K562 (cell line): ENCODE data around the gene HSPH1. TPM values are rescaled to one million over a fixed set of nuclear protein-coding genes. Genes with fewer than 3 reads are reported as not detected.

Source experiments
- ATF1 ChIP-seq, 2 experiments: fragments of 450-650 bp in 1 of 2; IDR thresholded peaks; 2 replicates each; pipeline ENCODE4 v1.6.1; 2016; ENCODE audit warnings: missing compliant biosample characterization in 1 of 2, missing genetic modification characterization in 1 of 2
- CREB1 ChIP-seq, 2 experiments: sonication (generic) in 1 of 2; formaldehyde crosslinking in 1 of 2; IDR thresholded peaks; 2 replicates each; pipeline versions ENCODE4 v1.6.1 to v1.8.0; 2012 to 2022; ENCODE audit warnings: inconsistent platforms in 1 of 2, mild to moderate bottlenecking in 1 of 2, missing genetic modification reagents in 1 of 2, moderate library complexity in 1 of 2
- CXXC5 ChIP-seq: fragments of 250-450 bp; sonication (Bioruptor Pico); IDR thresholded peaks from 2 replicates; pipeline ENCODE4 v1.8.0; 2022; ENCODE audit warnings: inconsistent platforms, mild to moderate bottlenecking, moderate library complexity
- DMBX1 ChIP-seq: fragments of 250-450 bp; sonication (Bioruptor Pico); IDR thresholded peaks from 2 replicates; pipeline ENCODE4 v1.8.0; 2022; ENCODE audit warnings: inconsistent platforms, mild to moderate bottlenecking, moderate library complexity, borderline replicate concordance
- E2F8 ChIP-seq: fragments of 450-650 bp; IDR thresholded peaks from 2 replicates; pipeline ENCODE4 v1.7.1; 2018; ENCODE audit warnings: mild to moderate bottlenecking, low read depth; ENCODE audit not compliant: partially characterized antibody
- HCFC1 ChIP-seq: IDR thresholded peaks from 2 replicates; pipeline ENCODE4 v1.6.1; 2012; ENCODE audit warnings: low read depth, low read length, improper control_type of control experiment
- JUNB ChIP-seq: fragments of 450-650 bp; formaldehyde crosslinking; conservative IDR thresholded peaks from 2 replicates; pipeline ENCODE4 v1.4.0; 2020; ENCODE audit warnings: mild to moderate bottlenecking
- KLF16 ChIP-seq: IDR thresholded peaks from 2 replicates; pipeline ENCODE4 v1.6.1; 2016; ENCODE audit warnings: antibody characterized with exemption
- L3MBTL2 ChIP-seq: fragments of 450-650 bp; IDR thresholded peaks from 2 replicates; pipeline ENCODE4 v1.6.1; 2016; ENCODE audit warnings: mild to moderate bottlenecking, moderate library complexity
- PYGO2 ChIP-seq: fragments of 450-650 bp; IDR thresholded peaks from 2 replicates; pipeline ENCODE4 v1.6.1; 2016; ENCODE audit warnings: mild to moderate bottlenecking, missing genetic modification characterization, moderate library complexity, missing compliant biosample characterization
- SRSF9 ChIP-seq: fragments of 200-400 bp; formaldehyde crosslinking; IDR thresholded peaks from 2 replicates; pipeline ENCODE4 v1.6.1; 2017; ENCODE audit warnings: low read depth, low read length, borderline replicate concordance
- TAL1 ChIP-seq: fragments of 450-650 bp; IDR thresholded peaks from 2 replicates; pipeline ENCODE4 v1.6.1; 2016; ENCODE audit warnings: mild to moderate bottlenecking
- TBP ChIP-seq: optimal IDR thresholded peaks from 2 replicates; pipeline ENCODE3; 2011; ENCODE audit warnings: low read depth, low read length, improper control_type of control experiment
- TEAD1 ChIP-seq, 2 experiments: fragments of 450-650 bp in 1 of 2; sonication (generic) in 1 of 2; formaldehyde crosslinking; IDR thresholded peaks; 2 replicates each; pipeline versions ENCODE4 v1.4.0 to v1.8.0; 2020 to 2022; ENCODE audit warnings: mild to moderate bottlenecking in 2 of 2, missing genetic modification reagents in 1 of 2
- XRCC5 ChIP-seq: fragments of 200-400 bp; formaldehyde crosslinking; IDR thresholded peaks from 2 replicates; pipeline ENCODE4 v1.6.1; 2017; ENCODE audit warnings: low read depth, mild to moderate bottlenecking, low read length
- YY1 ChIP-seq, 3 experiments: IDR thresholded peaks; 2 replicates each; pipeline ENCODE4 v1.6.1; 2011; ENCODE audit warnings: low read length in 2 of 3, mild to moderate bottlenecking in 2 of 3, moderate library complexity in 2 of 3, borderline replicate concordance in 1 of 3, control low read depth in 1 of 3, low read depth in 1 of 3; ENCODE audit not compliant: insufficient read depth in 3 of 3, insufficient replicate concordance in 2 of 3, control insufficient read depth in 1 of 3, insufficient read length in 1 of 3; ENCODE audit errors: extremely low read depth in 1 of 3
- polyA plus RNA-seq, 8 experiments: library from polyadenylated mRNA; depleted of rRNA in 4 of 8; stranded (reverse) in 5 of 8; unstranded in 3 of 8; fragments of >200 nt; fragmentation: Nextera tagmentation in 2 of 8; fragmentation: Illumina TruSeq in 1 of 8; extraction: Ambion mirVana in 2 of 8; extraction: Trizol in 1 of 8; gene quantifications; 2 replicates each; pipeline versions ENCODE4 v1.2.1 to v1.2.3, GENCODE V29; 2011 to 2014; ENCODE audit warnings: inconsistent platforms in 1 of 8, missing spikeins in 1 of 8
- total RNA-seq, 7 experiments: library from RNA; depleted of rRNA in 6 of 7; stranded (reverse); fragments of >200 nt in 6 of 7; fragmentation: Illumina TruSeq in 2 of 7; extraction: Trizol in 2 of 7; gene quantifications; 2 replicates each; pipeline versions ENCODE4 v1.2.1 to v1.2.3, GENCODE V29; 2011 to 2021; ENCODE audit warnings: low replicate concordance in 1 of 7
- TF ChIP-seq, protein P1 (sequence below), 2 experiments: IDR thresholded peaks in 1 of 2; conservative IDR thresholded peaks in 1 of 2; 2 replicates each; pipeline ENCODE4 v1.6.1; 2016; ENCODE audit warnings: low read depth in 2 of 2, mild to moderate bottlenecking in 1 of 2, missing compliant biosample characterization in 1 of 2, missing genetic modification characterization in 1 of 2, moderate library complexity in 1 of 2
- TF ChIP-seq, protein P2 (sequence below): sonication (generic); formaldehyde crosslinking; IDR thresholded peaks from 2 replicates; pipeline ENCODE4 v1.8.1; 2023; ENCODE audit warnings: mild to moderate bottlenecking, missing genetic modification reagents

Gene HSPH1
- total and polyA plus RNA-seq, 9 of the 15 experiments (the other 6 are each of a cell fraction or from before 2014, with no cell fraction given), result 34.6 to 104 (median 64.7) TPM

GRCh38 chr13:31161557-31162150 is at the start of gene HSPH1 (continued):
- no peak for TF ChIP-seq YY1 (IDR thresholded peaks at IDR 0.05; ENCODE audit: borderline replicate concordance in 1 of 3, control insufficient read depth in 1 of 3, extremely low read depth in 1 of 3, insufficient read depth in 3 of 3, insufficient read length in 1 of 3, insufficient replicate concordance in 2 of 3, low read depth in 1 of 3, low read length in 2 of 3)
- peak; percentile 93 for TF ChIP-seq TBP
- peak; percentile 76 for TF ChIP-seq CXXC5 (CRISPR knock-in tag)
- no peak for TF ChIP-seq KLF16
- TF ChIP-seq JUNB (CRISPR knock-in tag), result no peak
- 0 out of 4 replicates have a peak, but pooled peaks of 1 of the 2 experiments have one; percentile 58 for TF ChIP-seq TEAD1 (CRISPR knock-in tag; IDR thresholded peaks at IDR 0.05)
- no peak for TF ChIP-seq HCFC1
- no peak for TF ChIP-seq DMBX1
- TF ChIP-seq L3MBTL2, result peak; percentile 42
- no peak for TF ChIP-seq ATF1 (CRISPR knock-in tag; IDR thresholded peaks at IDR 0.05)
- TF ChIP-seq ATF1 (tag; IDR thresholded peaks at IDR 0.05), result no peak
- TF ChIP-seq CREB1 (IDR thresholded peaks at IDR 0.05), result no peak
- TF ChIP-seq CREB1 (CRISPR knock-in tag; IDR thresholded peaks at IDR 0.05), result no peak
- TF ChIP-seq, protein P1, sequence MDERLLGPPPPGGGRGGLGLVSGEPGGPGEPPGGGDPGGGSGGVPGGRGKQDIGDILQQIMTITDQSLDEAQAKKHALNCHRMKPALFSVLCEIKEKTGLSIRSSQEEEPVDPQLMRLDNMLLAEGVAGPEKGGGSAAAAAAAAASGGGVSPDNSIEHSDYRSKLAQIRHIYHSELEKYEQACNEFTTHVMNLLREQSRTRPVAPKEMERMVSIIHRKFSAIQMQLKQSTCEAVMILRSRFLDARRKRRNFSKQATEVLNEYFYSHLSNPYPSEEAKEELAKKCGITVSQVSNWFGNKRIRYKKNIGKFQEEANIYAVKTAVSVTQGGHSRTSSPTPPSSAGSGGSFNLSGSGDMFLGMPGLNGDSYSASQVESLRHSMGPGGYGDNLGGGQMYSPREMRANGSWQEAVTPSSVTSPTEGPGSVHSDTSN (CRISPR knock-in tag; IDR thresholded peaks at IDR 0.05; ENCODE audit: low read depth), result no peak
- TF ChIP-seq, protein P1 (tag; conservative IDR thresholded peaks at IDR 0.05; ENCODE audit: low read depth), result no peak
- no peak for TF ChIP-seq XRCC5
- TF ChIP-seq, protein P2, sequence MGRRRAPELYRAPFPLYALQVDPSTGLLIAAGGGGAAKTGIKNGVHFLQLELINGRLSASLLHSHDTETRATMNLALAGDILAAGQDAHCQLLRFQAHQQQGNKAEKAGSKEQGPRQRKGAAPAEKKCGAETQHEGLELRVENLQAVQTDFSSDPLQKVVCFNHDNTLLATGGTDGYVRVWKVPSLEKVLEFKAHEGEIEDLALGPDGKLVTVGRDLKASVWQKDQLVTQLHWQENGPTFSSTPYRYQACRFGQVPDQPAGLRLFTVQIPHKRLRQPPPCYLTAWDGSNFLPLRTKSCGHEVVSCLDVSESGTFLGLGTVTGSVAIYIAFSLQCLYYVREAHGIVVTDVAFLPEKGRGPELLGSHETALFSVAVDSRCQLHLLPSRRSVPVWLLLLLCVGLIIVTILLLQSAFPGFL (CRISPR knock-in tag), result no peak
- TF ChIP-seq SRSF9, result no peak
- no peak for TF ChIP-seq E2F8
- TF ChIP-seq TAL1, result no peak
- TF ChIP-seq PYGO2 (tag), result no peak
